ENCODE results near the gene KCNIP4.

DNA sequence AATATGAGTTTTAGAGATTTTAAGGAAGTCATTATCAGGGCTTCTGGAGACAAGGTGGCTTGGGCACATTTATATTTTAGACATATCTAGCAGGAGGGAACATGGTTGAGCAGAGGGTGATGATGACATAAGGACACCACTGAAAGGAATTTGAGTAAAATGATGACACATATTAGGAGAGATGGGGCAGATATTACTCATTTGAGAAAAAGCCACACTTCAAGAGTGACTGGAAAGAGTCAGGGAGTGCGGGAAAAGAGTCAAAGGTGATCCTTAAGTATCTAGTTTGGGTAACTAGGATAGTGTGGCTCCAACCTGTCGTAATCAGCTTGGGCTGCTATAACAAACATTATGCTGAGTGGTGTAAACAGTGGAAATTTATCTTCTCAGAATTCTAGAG lies 870.6 kb downstream of the KCNIP4 start:
- TF ChIP-seq EZH2 (IDR thresholded peaks at IDR 0.05; ENCODE audit: borderline replicate concordance, insufficient read depth, low read depth, low read length, poor library complexity, severe bottlenecking): no peak
- TF ChIP-seq, protein P1, sequence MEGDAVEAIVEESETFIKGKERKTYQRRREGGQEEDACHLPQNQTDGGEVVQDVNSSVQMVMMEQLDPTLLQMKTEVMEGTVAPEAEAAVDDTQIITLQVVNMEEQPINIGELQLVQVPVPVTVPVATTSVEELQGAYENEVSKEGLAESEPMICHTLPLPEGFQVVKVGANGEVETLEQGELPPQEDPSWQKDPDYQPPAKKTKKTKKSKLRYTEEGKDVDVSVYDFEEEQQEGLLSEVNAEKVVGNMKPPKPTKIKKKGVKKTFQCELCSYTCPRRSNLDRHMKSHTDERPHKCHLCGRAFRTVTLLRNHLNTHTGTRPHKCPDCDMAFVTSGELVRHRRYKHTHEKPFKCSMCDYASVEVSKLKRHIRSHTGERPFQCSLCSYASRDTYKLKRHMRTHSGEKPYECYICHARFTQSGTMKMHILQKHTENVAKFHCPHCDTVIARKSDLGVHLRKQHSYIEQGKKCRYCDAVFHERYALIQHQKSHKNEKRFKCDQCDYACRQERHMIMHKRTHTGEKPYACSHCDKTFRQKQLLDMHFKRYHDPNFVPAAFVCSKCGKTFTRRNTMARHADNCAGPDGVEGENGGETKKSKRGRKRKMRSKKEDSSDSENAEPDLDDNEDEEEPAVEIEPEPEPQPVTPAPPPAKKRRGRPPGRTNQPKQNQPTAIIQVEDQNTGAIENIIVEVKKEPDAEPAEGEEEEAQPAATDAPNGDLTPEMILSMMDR (IDR thresholded peaks at IDR 0.05): no peak
